Vagina (tissue), 2 donors: ENCODE measurements around the gene VENTX. TPM values are rescaled to one million over a fixed set of nuclear protein-coding genes. Genes with fewer than 3 reads are reported as not detected.

ENCODE experiments used
- DNase-seq, 2 donors: peaks; one replicate each; pipeline ENCODE4 v3.0.0-alpha.2; 2017; ENCODE audit errors: extremely low spot score in 2 of 2
- H3K27ac ChIP-seq: fragments of 200-600 bp; sonication (generic); one replicate; pipeline ENCODE4 v1.5.1; 2019
- H3K27me3 ChIP-seq: fragments of 200-600 bp; sonication (generic); one replicate; pipeline ENCODE4 v1.5.1; 2019
- H3K36me3 ChIP-seq, 2 donors: fragments of 200-600 bp; sonication (generic); one replicate each; pipeline ENCODE4 v1.5.1; 2017 to 2019
- H3K4me1 ChIP-seq: fragments of 200-600 bp; sonication (generic); one replicate; pipeline ENCODE4 v1.5.1; 2019
- H3K4me3 ChIP-seq, 2 donors: fragments of 200-600 bp; sonication (generic); 1 replicate in 1 of 2; 2 replicates in 1 of 2; pipeline ENCODE4 v1.5.1; 2016 to 2019
- H3K9me3 ChIP-seq: fragments of 200-600 bp; sonication (generic); one replicate; pipeline ENCODE4 v1.5.1; 2019
- CTCF ChIP-seq, 3 experiments: fragments of 450-650 bp in 2 of 3; fragments of 200-600 bp in 1 of 3; sonication (generic) in 1 of 3; IDR thresholded peaks; one replicate each; pipeline ENCODE4 v1.5.1; 2017 to 2019; ENCODE audit warnings: antibody characterized with exemption in 3 of 3, mild to moderate bottlenecking in 2 of 3, moderate library complexity in 2 of 3
- POLR2A ChIP-seq, 2 donors: fragments of 450-650 bp; IDR thresholded peaks; one replicate each; pipeline ENCODE4 v1.6.1; 2017; ENCODE audit warnings: antibody characterized with exemption in 2 of 2, mild to moderate bottlenecking in 2 of 2, moderate library complexity in 2 of 2
- POLR2AphosphoS5 ChIP-seq, 2 donors: sonication (generic); formaldehyde crosslinking; IDR thresholded peaks; one replicate each; pipeline ENCODE4 v1.9.0; 2017; ENCODE audit warnings: antibody characterized with exemption in 2 of 2, mild to moderate bottlenecking in 2 of 2, low read depth in 1 of 2; ENCODE audit not compliant: insufficient read depth in 1 of 2
- intact Hi-C: fragments of 100-400 bp; cut with DNase I; formaldehyde crosslinking; loops from one replicate; pipeline ENCODE4 v1.15.1; 2023
- total RNA-seq: library from RNA; depleted of rRNA; stranded (reverse); fragments of >200 nt; gene quantifications from one replicate; pipeline ENCODE4 v1.2.3, GENCODE V29; 2016

VENTX gene
- total RNA-seq, 1 donor from 2014 or later, result 0.98 TPM

- no peak for DNase-seq
- TF ChIP-seq POLR2A (IDR thresholded peaks at IDR 0.05) (no peak), CTCF (IDR thresholded peaks at IDR 0.05) (no peak), POLR2AphosphoS5 (IDR thresholded peaks at IDR 0.05; ENCODE audit: insufficient read depth in 1 of 2, low read depth in 1 of 2) (no peak)
- intact Hi-C loops, result no loop called here
- H3K27me3 ChIP-seq, result no peaks in the 10 kb centered on the region
- no peak overlapping the region for H3K27ac ChIP-seq
- H3K36me3 ChIP-seq, result no peaks in the 10 kb centered on the region
- no peak overlapping the region for H3K4me3 ChIP-seq
- H3K4me1 ChIP-seq, result peaks cover 2% of the 10 kb centered on the region
- no peaks in the 10 kb centered on the region for H3K9me3 ChIP-seq
Measured at GRCh38 chr10:133267829-133268228, 30.2 kb downstream of the VENTX start.

- Histone ChIP-seq H3K27me3 (no peaks in the 10 kb centered on the region), H3K27ac (no peak overlapping the region), H3K9me3 (no peaks in the 10 kb centered on the region), H3K36me3 (no peaks in the 10 kb centered on the region), H3K4me1 (no peaks in the 10 kb centered on the region), H3K4me3 (no peak overlapping the region)
- TF ChIP-seq CTCF (IDR thresholded peaks at IDR 0.05), result no peak
- TF ChIP-seq POLR2AphosphoS5 (IDR thresholded peaks at IDR 0.05; ENCODE audit: insufficient read depth in 1 of 2, low read depth in 1 of 2), result no peak
- no peak for TF ChIP-seq POLR2A (IDR thresholded peaks at IDR 0.05)
- intact Hi-C loops, result no loop called here
- no peak for DNase-seq
Measured at GRCh38 chr10:133268532-133268931, 30.9 kb downstream of the VENTX start.

- TF ChIP-seq CTCF (IDR thresholded peaks at IDR 0.05), result no peak
- no peak for TF ChIP-seq POLR2A (IDR thresholded peaks at IDR 0.05)
- TF ChIP-seq POLR2AphosphoS5 (IDR thresholded peaks at IDR 0.05; ENCODE audit: insufficient read depth in 1 of 2, low read depth in 1 of 2), result no peak
- Histone ChIP-seq H3K27ac (no peak overlapping the region), H3K36me3 (no peaks in the 10 kb centered on the region), H3K9me3 (no peaks in the 10 kb centered on the region), H3K4me1 (no peaks in the 10 kb centered on the region), H3K27me3 (no peaks in the 10 kb centered on the region), H3K4me3 (no peak overlapping the region)
- DNase-seq, result no peak
- intact Hi-C loops, result no loop called here
Measured at GRCh38 chr10:133269367-133269766, 31.7 kb downstream of the VENTX start.

GRCh38 chr10:133270204-133270603 lies 32.5 kb downstream of the VENTX start:
- no peaks in the 10 kb centered on the region for H3K27me3 ChIP-seq
- DNase-seq, result no peak
- H3K4me3 ChIP-seq, result no peak overlapping the region
- H3K27ac ChIP-seq, result no peak overlapping the region
- intact Hi-C loops, result no loop called here
- no peak for TF ChIP-seq CTCF (IDR thresholded peaks at IDR 0.05)
- no peak for TF ChIP-seq POLR2A (IDR thresholded peaks at IDR 0.05)
- TF ChIP-seq POLR2AphosphoS5 (IDR thresholded peaks at IDR 0.05; ENCODE audit: insufficient read depth in 1 of 2, low read depth in 1 of 2), result no peak
- no peaks in the 10 kb centered on the region for H3K9me3 ChIP-seq
- H3K4me1 ChIP-seq, result no peaks in the 10 kb centered on the region
- no peaks in the 10 kb centered on the region for H3K36me3 ChIP-seq

GRCh38 chr10:133270773-133271297 lies 33.2 kb downstream of the VENTX start:
- Histone ChIP-seq H3K4me3 (no peak overlapping the region), H3K36me3 (no peaks in the 10 kb centered on the region), H3K9me3 (no peaks in the 10 kb centered on the region), H3K4me1 (no peaks in the 10 kb centered on the region), H3K27ac (no peak overlapping the region), H3K27me3 (no peaks in the 10 kb centered on the region)
- DNase-seq, result no peak
- intact Hi-C loops, result no loop called here
- TF ChIP-seq POLR2AphosphoS5 (IDR thresholded peaks at IDR 0.05; ENCODE audit: insufficient read depth in 1 of 2, low read depth in 1 of 2) (no peak), CTCF (IDR thresholded peaks at IDR 0.05) (no peak), POLR2A (IDR thresholded peaks at IDR 0.05) (no peak)
